Hippocampal formation (tissue), 2 donors: ENCODE data around the gene DMAC1.

Experiments
- DNase-seq, 2 donors: peaks; one replicate each; lab custom pipeline; 2025; lab: John Stamatoyannopoulos, UW

DMAC1 gene, protein sequence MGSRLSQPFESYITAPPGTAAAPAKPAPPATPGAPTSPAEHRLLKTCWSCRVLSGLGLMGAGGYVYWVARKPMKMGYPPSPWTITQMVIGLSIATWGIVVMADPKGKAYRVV

DNA sequence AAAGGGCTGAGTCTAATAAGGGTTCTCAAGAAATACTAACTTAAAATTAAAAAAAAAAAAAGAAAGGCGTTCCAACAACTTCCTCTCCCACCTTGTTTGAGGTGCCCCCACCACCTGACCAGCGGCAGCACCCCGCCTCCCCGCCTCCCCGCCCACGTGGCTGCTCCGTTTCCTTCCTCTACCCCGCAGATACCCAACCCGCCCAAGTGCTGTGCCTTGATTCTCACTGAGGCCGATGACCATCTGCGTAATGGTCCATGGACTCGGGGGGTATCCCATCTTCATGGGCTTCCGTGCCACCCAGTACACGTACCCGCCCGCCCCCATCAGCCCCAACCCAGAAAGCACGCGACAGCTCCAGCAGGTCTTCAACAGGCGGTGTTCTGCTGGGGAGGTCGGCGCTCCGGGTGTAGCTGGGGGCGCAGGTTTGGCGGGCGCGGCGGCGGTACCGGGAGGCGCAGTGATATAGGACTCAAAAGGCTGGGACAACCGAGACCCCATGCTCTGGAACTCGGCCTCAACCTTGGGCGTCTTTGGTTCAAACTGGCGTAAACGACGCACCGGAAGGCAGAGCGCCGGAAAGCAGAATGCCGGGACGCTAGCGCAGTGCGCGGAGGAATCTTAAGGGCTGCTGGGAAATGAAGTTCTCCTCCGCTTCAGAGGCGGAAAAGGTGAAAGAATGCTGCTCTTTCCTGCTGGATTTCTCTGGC, at the start of gene DMAC1:
DMAC1 (minus strand) TSS at position 545 of the 710 bp plus-strand sequence; CDS start at position 501, 44 bp downstream.
- DNase-seq = peak; percentile 69 to 74

DNA sequence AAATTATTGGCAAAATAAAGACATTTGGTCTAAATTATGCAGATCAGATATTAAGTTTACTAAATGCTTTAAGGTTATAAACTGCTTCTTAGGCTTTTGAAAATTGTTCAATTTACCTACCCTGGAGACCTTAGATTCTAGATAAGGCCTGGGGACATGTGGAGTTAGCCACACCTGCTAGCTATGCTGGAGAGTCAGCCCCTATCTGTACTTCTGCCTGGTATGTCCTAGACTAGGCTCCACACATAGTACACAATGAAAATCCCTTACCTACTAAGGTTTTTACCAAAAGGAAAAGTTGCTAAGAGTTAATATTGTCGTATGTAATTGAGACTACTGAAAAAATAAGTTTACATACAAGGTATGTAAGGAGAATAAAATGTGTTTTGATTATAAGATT, 49.8 kb upstream of the DMAC1 start:
- DNase-seq = no peak

DNA sequence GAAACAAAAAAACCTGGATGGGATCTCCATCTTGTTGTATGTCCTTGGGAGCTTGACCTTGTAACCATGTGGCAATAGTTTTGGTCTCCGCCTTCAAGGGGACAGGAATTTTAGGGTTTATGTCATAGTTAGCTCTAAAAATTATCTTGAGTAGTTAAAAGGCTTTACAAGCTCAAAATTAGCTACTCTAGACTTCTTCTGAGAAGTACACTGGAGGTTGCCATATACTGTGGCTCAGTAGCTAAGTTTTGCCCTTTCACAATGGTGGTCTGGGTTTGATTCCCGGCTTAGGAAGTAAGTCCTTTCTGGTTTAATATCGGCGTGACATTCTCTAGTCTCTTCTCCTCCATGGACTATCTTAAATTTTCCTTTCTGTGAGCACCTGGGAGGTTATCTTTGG, 48.9 kb upstream of the DMAC1 start:
- no peak for DNase-seq

DNA sequence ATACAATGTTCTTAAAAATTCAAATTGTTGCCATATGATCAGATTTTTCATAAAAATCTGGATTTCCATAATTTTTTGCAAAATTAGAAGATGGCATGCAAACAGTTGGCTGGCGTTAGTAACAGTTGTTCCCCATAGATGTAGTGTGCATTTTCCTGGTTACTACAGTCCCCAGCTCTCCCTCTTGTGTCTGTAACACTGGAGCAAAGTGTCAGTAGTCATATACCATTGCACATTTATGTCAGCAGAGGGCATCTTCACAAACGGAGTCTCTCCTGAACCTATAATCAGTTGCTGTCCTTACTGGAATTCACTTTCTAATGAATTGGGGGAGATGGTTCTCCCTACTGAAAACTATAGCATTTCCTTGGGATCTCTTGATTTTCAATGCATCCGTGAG, 44.7 kb upstream of the DMAC1 start:
- peak in 1 of 2 donors; percentile 68 for DNase-seq

DNA sequence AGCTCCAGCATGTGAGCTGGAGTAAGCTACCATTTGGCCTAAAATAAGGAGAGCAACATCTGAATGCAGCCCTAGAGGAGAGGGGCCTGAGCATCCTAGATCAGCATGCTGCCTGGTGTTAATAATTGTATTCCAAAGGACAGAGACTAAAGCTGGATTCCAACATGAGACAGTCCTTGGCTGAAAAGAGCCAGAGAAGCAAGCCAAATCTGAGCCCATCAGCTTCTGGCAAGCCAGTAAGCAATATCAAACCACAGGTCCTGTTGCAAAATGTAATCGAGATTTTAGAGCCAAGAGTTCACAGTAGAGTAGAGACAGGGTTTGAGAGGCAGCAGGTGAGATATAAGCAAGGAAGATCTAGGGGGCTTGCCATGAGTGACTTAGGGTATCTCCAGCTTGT, 42.3 kb upstream of the DMAC1 start:
- no peak for DNase-seq

DNA sequence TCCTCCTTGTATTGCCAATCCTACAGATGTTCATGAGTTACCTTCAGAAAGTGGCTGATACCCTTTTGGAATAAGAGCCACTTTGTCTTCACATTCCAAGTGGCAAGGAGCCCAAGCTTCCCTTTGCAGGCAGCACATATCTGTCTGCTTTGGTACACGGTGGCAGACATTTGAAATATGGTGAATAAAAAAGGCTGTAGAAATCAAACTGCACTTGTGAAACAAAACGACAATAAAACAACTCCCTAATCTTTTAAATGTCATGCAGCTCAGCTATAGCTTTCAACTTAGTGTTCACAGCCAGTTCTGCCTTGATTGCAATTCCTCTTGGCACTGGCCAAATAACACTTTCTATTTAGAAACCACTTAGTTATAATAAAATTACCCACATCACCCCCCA, 35.0 kb upstream of the DMAC1 start:
- DNase-seq = peak in 1 of 2 donors; percentile 0

DNA sequence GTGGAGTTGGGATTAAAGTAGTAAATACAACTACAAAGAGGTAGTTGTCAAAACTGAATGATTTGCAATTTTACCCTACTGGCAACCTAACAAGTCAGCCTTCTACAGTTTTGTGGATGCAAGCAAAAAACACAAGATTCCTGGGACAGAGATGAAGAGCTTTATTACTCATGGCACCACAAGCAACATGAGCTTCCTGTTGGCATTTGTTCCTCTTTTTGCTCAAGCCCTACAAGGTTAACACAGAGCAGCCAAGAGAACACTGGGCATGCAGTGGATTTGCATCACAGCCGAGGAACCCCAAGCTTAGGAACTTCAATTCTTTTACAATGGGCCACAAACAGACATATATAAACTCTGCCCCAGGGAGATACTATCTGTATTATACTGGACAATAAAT, 28.8 kb upstream of the DMAC1 start:
- DNase-seq = no peak

DNA sequence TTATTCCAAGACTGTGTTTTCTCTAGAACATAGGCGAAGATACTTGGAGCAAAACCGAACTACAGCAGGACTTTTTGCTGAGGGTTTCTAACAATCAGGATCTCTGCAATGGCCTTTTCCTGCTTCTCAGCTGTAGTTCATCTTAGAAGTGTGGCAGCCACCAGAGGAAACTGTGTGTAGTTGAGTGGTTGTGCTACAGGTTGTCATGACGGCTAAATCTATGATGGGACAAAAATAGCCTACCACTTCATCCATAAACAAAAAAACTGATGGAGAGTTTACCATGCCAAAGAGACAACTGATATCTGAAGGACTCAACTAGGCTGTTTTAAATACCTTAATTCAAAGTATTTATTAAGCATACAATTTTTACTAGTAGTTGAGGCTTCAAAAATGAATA, 28.2 kb upstream of the DMAC1 start:
- no peak for DNase-seq

DNA sequence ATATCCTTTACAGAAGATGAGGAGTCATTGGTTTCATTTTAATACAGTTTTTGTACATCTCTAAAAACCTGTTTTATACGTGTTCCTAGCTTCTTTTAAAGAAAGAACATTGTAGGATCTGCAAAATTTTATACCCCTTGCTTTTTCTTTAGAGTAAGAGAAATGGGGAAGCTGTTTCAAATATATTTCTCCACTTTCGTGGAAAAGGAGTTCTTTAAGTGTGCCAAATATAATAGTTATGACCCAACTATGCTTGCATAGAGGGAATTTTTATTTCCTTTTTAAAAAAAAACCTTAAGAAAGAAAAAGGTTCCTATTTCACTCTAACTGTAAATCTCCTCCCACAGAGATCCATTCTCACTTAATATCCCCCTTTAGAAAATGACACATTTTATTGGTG, 27.5 kb upstream of the DMAC1 start:
- DNase-seq = no peak

DNA sequence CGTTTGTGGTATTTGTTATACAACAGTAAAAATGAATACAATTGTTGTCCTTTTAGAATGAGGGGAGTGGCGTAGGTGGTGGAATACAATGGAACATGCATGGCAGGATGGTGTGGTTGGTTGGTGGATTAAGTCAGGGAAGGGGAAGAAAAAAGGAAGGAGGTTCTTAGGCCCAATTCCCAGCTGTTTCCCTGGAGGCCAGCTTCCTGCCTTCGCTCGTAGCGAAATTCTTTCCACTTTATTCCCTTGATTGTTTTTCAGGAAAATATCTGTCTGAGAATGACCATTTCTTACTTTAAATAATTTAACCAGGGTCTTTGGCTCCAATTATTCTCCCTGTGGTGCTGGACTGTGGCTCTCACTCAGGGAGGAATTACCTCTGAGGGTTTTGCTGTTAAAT, 24.1 kb upstream of the DMAC1 start:
- no peak for DNase-seq

DNA sequence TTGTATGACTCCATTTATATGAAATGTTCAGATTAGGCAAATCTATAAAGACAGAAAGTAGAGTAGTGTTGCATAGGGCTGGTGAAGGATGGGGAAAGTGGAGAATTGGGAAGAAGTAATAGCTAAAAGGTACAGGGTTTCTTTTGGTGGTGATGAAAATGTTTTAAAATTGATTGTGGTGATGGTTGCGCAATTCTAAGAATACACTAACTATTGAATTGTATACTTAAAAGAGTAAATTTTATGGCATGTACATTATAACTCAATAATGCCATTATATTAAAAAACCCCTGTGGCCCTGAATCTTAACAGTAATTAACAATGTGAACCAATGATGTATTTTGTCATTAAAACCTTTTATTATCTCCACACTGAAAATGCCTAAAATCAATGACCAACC, 20.4 kb upstream of the DMAC1 start:
- no peak for DNase-seq

DNA sequence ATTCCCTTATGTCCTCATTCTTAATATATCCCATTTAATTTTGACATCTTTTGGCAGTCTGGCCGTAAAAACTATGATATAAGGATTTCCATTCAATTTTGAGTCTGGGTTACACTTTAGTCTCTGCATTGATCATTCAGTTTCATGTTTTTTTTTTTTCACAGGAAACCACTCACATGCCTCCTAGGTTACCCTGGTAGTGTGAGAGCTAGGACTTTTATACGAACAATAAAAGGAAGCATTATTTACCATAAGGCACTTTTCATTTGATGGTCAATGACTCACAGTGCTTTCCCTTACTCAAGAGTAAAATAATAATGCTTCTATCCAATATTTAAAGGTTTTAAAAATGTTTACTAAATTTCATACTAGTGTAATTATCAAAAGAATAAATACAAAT, 16.4 kb upstream of the DMAC1 start:
- no peak for DNase-seq

DNA sequence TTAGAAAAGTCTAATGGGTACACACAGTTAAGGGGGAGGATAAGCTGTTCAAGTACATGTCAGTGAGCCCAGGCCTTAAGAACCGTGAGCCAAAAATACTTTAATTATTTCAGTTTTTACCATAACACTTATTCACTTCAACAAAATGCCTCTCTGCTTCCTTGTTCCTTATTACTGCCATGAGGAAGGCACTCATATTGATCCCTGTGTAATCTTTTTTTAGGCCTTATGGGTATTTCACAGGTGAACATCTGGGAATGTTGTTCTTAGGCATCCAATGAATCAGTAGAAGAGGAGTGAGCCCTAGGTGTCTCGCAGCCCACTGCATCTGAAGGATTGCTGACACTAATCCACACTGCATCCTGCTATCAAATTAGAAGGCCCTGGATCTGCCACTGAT, 13.5 kb upstream of the DMAC1 start:
- no peak for DNase-seq

DNA sequence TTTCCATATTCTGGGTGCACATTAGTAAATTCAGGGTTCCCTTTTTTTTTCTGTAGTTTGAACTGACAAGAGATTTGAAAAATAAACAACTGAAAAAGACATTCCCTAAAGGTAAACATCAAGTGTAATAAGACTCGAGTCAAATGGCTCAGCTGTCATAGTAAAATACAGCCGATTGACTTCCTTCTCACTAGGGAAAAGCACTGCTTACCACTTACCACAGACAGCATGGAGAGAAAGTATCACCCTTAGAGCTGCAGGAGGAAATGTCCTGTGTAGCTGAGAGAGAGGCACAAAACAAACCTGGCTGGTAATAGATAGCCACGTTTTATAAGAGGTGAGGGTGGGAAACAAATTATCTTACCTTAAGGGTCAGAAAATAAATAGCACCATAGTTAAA, 12.1 kb upstream of the DMAC1 start:
- no peak for DNase-seq

DNA sequence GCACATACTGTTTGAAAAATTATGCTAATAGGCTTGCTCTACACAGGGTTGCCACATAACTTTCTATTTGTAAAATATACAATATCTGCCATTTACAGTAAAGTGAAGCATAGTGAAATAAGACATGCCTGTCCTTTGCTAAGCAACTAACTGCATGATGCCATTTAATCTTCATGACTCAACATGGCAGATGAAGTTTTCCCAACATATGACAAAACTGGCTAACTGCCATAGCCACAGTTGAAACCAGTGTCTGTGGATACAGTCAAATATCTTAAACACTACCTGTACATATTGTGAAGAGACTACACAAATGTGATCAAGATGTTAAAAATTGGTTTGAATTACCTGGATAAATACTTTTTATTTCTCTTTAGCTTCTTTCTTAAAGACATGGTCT, 3.1 kb upstream of the DMAC1 start:
- DNase-seq = no peak

DNA sequence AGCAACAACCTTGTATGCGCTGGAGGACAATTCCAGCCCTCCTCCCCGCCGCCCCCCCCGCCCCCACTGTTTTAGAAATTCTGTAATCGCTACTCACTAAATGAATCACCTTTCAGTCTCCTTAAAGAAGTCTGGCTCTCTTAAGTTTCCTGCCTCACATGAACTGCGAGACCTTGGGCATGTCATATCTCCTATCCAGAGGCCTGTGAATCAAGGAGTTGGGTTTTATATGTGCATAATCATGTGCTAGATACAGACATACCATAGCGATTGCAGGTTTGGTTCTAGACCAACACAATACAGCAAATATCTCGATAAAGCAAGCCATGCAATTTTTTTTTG, 337 bp upstream of the DMAC1 start:
- DNase-seq = no peak

DNA sequence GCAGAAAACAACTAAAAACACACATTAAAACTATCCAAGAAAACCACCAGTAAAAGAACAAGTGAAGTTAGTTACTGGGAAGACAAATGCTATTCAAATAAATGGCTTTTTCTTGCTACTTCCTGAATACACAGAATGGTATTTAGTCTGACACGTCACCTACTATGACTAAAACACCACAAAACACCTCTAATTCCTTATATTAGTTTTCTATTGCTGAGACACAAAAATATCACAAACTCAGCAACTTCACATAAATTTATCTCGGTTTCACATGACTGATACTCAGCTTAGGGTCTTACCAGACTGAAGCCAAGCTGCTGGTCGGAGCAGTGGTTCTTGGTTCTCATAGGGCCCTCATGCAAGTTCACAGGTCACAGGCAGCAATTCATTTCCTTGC, 5.4 kb downstream of the DMAC1 start:
- DNase-seq = no peak

DNA sequence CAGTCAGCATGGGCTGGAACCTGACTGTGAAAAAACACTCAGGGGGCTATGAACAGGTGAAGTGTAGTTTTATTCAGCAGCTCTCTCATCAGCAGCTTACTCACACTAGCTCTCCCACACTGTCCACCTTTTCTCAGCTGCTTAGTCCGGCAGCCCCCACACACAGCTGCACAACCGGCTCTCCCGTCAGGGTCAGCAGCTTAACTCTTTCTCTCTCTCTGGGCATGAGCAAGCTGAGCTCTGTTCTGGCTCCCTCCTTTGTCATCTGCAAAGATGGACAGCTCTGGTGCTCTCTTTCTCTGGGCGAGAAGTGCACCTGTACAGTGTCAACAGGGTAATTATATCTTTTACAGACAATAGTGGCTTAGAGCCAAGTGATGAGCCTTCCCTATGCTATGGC, 8.2 kb downstream of the DMAC1 start:
- no peak for DNase-seq

DNA sequence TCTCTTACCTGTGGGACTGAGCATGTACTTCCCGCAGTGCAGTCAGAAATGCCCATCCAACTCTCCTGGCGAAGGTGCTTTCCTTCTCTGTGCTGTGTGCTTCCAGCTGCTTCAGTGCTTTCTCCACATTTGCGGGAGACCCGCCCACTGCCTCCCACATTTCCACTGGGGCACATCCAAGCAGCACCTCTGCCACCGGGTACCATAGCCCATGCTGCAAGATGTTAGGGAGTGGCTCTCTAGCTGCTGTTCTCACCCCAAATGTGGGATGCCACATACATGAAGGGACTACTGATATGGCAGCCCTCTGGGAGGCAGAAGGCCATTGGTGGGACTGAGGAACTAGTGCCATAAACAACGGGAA, 8.8 kb downstream of the DMAC1 start:
- DNase-seq = no peak

DNA sequence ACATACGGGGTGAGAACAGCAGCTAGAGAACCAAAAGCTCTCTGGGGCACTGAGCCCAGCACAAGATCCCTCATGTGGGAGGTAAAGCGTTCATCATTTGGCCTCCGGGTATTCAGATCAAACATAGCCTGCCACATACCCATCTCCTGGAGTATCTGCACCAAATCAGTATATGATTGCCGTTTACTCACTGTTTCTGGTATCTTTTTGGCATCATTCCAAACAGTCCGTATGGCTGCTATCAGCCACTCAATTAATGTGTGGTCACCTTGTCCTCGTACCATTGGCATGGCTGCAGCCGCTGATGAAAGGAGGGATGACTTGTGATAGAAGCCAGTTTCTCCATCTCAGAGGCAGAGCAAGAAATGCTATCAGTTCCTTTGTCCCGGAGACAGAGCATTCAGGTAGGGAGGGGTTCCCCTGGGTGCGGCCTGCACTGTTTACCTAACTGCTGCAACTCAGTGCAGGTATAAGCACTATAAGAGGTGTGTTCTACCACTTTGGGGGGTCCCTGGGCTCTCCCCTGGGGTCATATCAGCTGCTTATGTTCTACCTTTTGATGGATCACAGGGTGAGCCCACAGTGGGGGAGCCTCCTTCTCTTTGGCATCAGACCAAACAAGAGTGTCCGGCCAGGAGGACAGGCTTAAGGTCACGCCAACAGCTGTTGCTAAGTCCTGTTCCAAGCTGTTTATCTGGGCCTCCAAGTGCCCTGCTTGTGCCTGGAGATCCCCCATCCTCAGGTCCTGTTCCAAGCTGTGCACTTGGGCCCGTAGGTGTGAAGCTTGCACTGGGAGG, 9.4 kb downstream of the DMAC1 start:
- no peak for DNase-seq

DNA sequence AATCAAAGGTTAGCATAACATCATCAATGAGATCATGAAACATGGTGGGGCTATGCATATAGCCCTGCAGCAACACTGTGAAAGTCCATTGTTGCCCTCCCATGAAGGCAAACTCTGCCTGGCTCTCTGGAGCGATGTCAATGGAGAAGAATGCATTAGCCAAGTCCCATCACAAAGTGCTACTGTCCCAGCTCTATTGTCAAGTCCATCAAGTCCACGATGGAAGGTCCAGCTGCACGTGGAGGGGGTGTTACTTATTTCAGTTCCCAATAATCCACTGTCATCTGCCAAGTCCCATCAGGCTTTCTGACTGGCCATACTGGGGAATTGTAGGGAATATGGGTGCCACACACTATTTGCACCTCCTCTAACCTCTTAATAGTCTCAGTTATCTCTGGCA, 10.8 kb downstream of the DMAC1 start:
- DNase-seq = peak; percentile 19 to 22

DNA sequence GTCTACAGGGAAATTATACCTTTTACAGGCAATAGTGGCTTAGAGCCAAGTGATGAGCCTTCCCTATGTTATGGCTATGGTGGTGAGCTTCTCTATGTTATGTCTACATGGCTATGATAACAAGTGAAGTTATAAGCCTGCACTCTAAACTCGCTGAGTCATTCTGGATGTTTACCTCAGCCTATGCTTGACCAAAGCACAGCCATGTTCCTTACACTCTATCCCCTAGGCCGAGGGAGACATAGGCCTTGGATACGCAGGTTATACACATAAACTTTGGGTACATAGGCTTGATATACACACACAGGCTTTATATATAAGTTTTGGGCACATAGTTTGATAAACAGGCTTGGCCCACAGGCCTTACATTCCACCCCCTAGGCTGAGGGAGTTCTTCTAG, 13.8 kb downstream of the DMAC1 start:
- no peak for DNase-seq

DNA sequence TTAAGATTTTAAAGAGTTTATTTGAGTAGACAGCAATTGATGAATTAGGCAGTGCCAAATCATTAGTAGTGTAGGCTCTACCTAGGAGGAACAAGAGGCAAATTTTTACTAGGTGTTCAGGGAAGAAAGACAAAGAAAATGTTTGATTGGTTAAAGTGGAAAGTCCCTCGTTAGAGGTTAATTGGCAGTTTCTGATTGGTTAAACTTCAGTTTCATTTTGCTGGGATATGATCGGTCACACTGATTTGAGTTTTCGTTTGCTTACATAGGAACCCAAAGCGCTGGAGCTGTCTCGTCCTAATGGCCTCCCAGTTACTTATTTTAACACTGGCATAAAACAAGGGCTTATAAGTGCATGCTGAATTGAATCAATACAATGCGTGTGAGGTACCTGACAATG, 15.1 kb downstream of the DMAC1 start:
- no peak for DNase-seq

DNA sequence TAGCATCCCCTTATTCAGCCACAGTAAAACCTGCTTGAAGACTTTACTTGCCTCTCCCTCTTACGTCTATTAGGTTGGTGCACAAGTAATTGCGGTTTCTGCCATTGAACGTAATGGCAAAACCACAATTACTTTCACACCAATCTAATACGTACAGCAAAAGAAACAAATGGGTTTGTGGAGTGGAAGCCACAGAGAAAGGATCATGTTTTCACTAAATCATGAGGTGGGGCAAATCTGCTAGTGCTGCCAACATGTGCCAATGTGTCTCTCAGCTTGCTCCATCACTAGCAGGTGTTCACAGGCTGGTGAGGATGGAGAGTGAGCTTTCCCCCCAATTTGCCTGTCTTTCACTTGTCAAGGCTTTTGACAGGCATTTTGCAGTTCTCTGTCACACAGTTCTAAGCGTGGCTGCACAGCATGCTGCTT, 15.9 kb downstream of the DMAC1 start:
- DNase-seq = no peak
